ENCODE measurements around the gene GOSR1. TPM values are rescaled to one million over a fixed set of nuclear protein-coding genes. Genes with fewer than 3 reads are reported as not detected.
"Not testable (repeated sequence)": the region's sequence is repeated elsewhere in the genome, so short reads cannot be mapped to it uniquely, and the experiment has no call there.

GOSR1 gene
- total RNA-seq, 5 donors from 2014 or later (not counting 1 experiment from before 2014, with no cell fraction given), result 47.7 to 56.3 (median 49.6) TPM

DNA sequence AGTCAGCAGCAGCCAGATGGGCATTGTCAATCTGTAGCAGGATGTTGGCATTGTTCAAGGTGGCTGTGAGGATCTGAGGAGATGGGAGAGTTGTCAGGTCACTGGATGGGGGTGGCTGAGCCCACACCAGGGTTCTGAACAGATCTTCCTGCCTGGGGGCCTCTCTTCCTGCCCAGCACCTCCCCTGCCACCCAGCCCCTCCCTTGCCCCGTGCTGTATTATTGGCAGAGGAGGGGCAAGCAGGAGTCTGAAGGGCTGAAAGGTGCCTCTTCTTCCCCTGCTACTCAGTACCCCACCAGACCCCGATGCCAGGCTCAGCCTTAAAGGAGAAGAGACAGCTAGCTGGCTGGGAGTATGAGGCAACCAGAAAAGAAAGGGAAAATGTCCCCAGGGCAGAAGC lies 93.0 kb downstream of the GOSR1 start:
- H3K27me3 ChIP-seq (replicated peaks in 1 of 2; ENCODE audit: control insufficient read depth in 2 of 2, extremely low read depth in 1 of 2, insufficient read depth in 2 of 2, low read length in 1 of 2), result peaks cover 0 to 19% of the 10 kb centered on the region in 2 experiments
- H3K9me3 ChIP-seq, result no peaks in the 10 kb centered on the region
- no CpG with 5 or more reads among the region's 2 CpGs for WGBS (ENCODE audit: insufficient coverage)
- H3K4me1 ChIP-seq (ENCODE audit: control insufficient read depth in 1 of 2, extremely low read depth in 1 of 2, insufficient read depth in 2 of 2, low read length in 2 of 2), result no peaks in the 10 kb centered on the region
- Mint-ChIP-seq H3K9me3 (no peaks in the 10 kb centered on the region), H3K4me3 (no peak overlapping the region), H3K27me3 (peaks cover 5 to 15% of the 10 kb centered on the region in 2 donors), H3K36me3 (no peaks in the 10 kb centered on the region), H3K4me1 (no peaks in the 10 kb centered on the region), H3K27ac (no peak overlapping the region)
- no peak for ATAC-seq (replicated peaks in 1 of 4)
- H3K27ac ChIP-seq (ENCODE audit: low read length), result no peak overlapping the region
- H3K4me3 ChIP-seq (ENCODE audit: control insufficient read depth in 1 of 2, extremely low read depth in 1 of 2, low read length in 1 of 2), result no peak overlapping the region
- no peak for DNase-seq
- H3K36me3 ChIP-seq (ENCODE audit: control insufficient read depth in 2 of 2, extremely low read depth in 1 of 2, insufficient read depth in 1 of 2, low read length in 1 of 2), result no peaks in the 10 kb centered on the region
- POLR2A ChIA-PET, result no interaction called here
- CTCF ChIA-PET, result no interaction called here

DNA sequence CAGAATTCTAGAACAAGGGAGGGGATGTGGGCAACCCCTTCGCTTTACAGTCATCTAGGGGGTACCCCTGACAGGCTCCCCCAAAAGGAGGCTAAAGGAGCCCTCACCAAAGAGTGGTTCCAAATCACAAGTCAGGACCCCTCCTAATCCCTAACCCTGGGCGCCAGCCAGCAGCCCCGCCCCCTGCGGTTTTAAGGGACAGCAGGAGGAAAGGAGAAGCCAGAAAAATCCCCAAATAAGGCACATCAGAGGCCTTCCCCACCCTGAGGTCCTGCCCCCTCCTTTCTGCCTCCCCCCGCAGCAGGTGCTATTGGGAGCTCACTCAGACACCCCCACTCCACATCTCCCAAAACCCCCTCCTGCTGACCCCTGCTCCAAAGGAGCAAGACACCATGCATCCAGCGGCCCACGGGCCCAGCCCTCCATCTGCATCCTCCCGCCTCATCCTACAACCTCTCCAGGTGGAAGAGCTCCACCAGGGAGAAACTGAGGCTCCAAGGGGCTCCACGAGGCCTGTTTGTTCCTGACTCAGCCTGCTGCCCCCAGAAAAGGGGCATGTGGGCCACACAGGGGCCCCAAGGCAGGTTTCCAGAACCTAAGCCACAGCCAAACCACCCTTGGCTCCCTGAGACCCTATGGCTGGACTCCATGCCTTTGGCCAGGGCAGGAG lies 93.5 kb downstream of the GOSR1 start:
- Mint-ChIP-seq H3K4me1 (no peaks in the 10 kb centered on the region), H3K9me3 (no peaks in the 10 kb centered on the region), H3K36me3 (no peaks in the 10 kb centered on the region), H3K27ac (no peak overlapping the region), H3K27me3 (peaks cover 5 to 13% of the 10 kb centered on the region in 2 donors), H3K4me3 (no peak overlapping the region)
- Histone ChIP-seq H3K9me3 (no peaks in the 10 kb centered on the region), H3K4me3 (ENCODE audit: control insufficient read depth in 1 of 2, extremely low read depth in 1 of 2, low read length in 1 of 2) (no peak overlapping the region), H3K27me3 (replicated peaks in 1 of 2; ENCODE audit: control insufficient read depth in 2 of 2, extremely low read depth in 1 of 2, insufficient read depth in 2 of 2, low read length in 1 of 2) (peaks cover 0 to 17% of the 10 kb centered on the region in 2 experiments), H3K4me1 (ENCODE audit: control insufficient read depth in 1 of 2, extremely low read depth in 1 of 2, insufficient read depth in 2 of 2, low read length in 2 of 2) (no peaks in the 10 kb centered on the region), H3K36me3 (ENCODE audit: control insufficient read depth in 2 of 2, extremely low read depth in 1 of 2, insufficient read depth in 1 of 2, low read length in 1 of 2) (no peaks in the 10 kb centered on the region), H3K27ac (ENCODE audit: low read length) (no peak overlapping the region)
- ATAC-seq (replicated peaks in 1 of 4) (no peak), DNase-seq (no peak)
- POLR2A ChIA-PET, result no interaction called here
- 73% methylated on average over 5 of the region's 9 CpGs for WGBS (ENCODE audit: insufficient coverage)
- CTCF ChIA-PET, result no interaction called here

DNA sequence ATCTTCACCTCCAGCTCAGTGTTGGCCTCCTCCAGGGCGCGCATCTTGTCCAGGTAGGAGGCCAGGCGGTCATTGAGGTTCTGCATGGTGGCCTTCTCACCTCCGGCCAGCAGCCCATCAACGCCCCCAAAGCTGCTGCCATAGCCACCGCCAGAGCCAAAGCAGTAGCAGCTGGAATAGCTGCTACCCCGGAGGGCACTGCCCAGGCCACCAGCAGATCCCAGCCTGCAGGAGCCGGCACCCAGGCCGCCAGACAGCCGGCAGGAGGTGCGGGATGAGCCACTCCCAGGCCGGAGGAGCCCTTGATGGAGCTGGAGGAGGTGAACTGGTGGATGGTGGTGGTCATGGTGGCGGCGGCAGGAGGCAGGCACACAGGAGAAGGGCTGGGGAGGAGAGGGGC lies 94.2 kb downstream of the GOSR1 start:
- H3K9me3 Mint-ChIP-seq; H3K27ac Mint-ChIP-seq; H3K27ac ChIP-seq (ENCODE audit: low read length); H3K9me3 ChIP-seq; POLR2A ChIA-PET; H3K4me3 Mint-ChIP-seq; H3K36me3 Mint-ChIP-seq; H3K4me3 ChIP-seq (ENCODE audit: control insufficient read depth in 1 of 2, extremely low read depth in 1 of 2, low read length in 1 of 2); H3K4me1 Mint-ChIP-seq; H3K4me1 ChIP-seq (ENCODE audit: control insufficient read depth in 1 of 2, extremely low read depth in 1 of 2, insufficient read depth in 2 of 2, low read length in 2 of 2); CTCF ChIA-PET; ATAC-seq (replicated peaks in 1 of 4); DNase-seq; H3K36me3 ChIP-seq (ENCODE audit: control insufficient read depth in 2 of 2, extremely low read depth in 1 of 2, insufficient read depth in 1 of 2, low read length in 1 of 2); H3K27me3 Mint-ChIP-seq: not testable (repeated sequence)
- H3K27me3 ChIP-seq (replicated peaks in 1 of 2; ENCODE audit: control insufficient read depth in 2 of 2, extremely low read depth in 1 of 2, insufficient read depth in 2 of 2, low read length in 1 of 2), result peaks cover 0 to 15% of the 10 kb centered on the region in 2 experiments
- WGBS (ENCODE audit: insufficient coverage), result 83% methylated on average over 11 of the region's 14 CpGs

DNA sequence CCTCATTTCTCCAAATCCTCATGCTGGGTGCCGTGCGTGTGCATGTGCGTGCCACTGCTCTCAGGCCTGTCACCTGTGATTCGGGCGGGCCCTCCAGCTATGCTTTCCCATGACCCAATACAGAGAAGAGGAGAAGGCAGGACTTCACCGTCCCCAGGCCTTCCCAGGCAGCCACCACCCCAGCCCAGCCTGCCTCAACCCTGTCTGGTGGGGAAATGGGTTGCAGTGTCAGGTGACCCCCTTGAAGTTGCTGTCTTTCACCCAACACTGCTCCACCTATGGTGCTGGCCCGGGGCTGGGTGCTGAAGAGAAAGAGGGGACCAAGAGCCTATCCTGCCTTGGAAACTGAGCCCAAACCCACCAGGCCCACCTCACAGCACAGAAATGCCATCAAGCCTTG lies 94.7 kb downstream of the GOSR1 start:
- Histone ChIP-seq H3K36me3 (ENCODE audit: control insufficient read depth in 2 of 2, extremely low read depth in 1 of 2, insufficient read depth in 1 of 2, low read length in 1 of 2) (no peaks in the 10 kb centered on the region), H3K27ac (ENCODE audit: low read length) (no peak overlapping the region), H3K4me1 (ENCODE audit: control insufficient read depth in 1 of 2, extremely low read depth in 1 of 2, insufficient read depth in 2 of 2, low read length in 2 of 2) (no peaks in the 10 kb centered on the region), H3K9me3 (no peaks in the 10 kb centered on the region), H3K27me3 (replicated peaks in 1 of 2; ENCODE audit: control insufficient read depth in 2 of 2, extremely low read depth in 1 of 2, insufficient read depth in 2 of 2, low read length in 1 of 2) (peaks cover 0 to 15% of the 10 kb centered on the region in 2 experiments), H3K4me3 (ENCODE audit: control insufficient read depth in 1 of 2, extremely low read depth in 1 of 2, low read length in 1 of 2) (no peak overlapping the region)
- Mint-ChIP-seq H3K36me3 (no peaks in the 10 kb centered on the region), H3K27ac (no peak overlapping the region), H3K4me1 (no peaks in the 10 kb centered on the region), H3K9me3 (no peaks in the 10 kb centered on the region), H3K4me3 (no peak overlapping the region), H3K27me3 (peaks cover 0 to 7% of the 10 kb centered on the region in 2 donors)
- ATAC-seq (replicated peaks in 1 of 4) (no peak), DNase-seq (no peak)
- 89% methylated on average over 3 of the region's 7 CpGs for WGBS (ENCODE audit: insufficient coverage)
- ChIA-PET POLR2A (no interaction called here), CTCF (no interaction called here)

DNA sequence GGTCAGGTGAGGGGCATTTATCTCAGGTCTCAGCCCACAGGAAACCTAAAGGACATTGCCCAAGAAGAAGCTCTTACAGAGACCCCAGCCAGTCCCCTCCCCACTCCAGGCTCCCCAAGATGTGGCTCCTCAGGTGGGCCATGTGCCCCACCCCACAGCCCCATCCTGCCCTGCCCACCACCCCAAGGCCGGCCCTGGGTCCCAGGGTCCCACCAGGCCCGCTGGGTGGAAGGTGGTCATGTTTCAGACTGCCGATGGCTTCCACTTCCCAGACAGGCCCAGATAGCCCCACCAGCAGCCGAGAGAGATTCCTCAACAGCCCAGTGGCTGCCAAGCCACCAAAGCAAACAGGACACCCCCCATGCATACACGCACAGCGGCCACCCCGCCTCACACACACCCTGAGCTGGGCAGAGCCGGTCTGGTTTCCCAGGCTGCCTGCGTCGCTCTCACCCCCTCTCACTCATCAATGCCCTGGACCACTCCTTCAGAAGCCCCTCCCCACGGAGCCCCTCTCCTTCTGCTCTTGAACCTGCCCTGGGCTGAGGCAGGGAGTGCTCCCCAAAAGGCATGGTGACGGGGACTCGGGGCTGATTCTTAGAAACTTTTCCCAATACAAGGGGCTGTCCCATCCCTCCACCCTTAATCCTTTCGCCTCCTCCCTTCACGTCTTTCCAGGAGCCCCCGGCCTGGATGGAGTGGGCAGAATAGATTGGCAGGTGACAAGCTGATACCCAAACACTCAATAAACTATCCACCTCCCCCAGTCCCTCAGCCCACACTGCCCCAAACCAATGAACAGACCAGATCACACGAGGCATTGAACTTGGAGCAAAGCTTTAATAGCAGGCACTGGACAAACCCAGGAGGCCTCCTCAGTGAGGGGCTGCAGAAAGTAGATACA lies 95.7 kb downstream of the GOSR1 start:
- CTCF ChIA-PET; H3K36me3 ChIP-seq (ENCODE audit: control insufficient read depth in 2 of 2, extremely low read depth in 1 of 2, insufficient read depth in 1 of 2, low read length in 1 of 2); H3K9me3 Mint-ChIP-seq; H3K27ac Mint-ChIP-seq; H3K4me1 Mint-ChIP-seq; H3K9me3 ChIP-seq; H3K27me3 Mint-ChIP-seq; H3K36me3 Mint-ChIP-seq; H3K4me1 ChIP-seq (ENCODE audit: control insufficient read depth in 1 of 2, extremely low read depth in 1 of 2, insufficient read depth in 2 of 2, low read length in 2 of 2); DNase-seq; H3K27ac ChIP-seq (ENCODE audit: low read length); ATAC-seq (replicated peaks in 1 of 4); H3K4me3 ChIP-seq (ENCODE audit: control insufficient read depth in 1 of 2, extremely low read depth in 1 of 2, low read length in 1 of 2); POLR2A ChIA-PET; H3K4me3 Mint-ChIP-seq: not testable (repeated sequence)
- 89% methylated on average over 10 of the region's 17 CpGs for WGBS (ENCODE audit: insufficient coverage)
- peaks cover 0 to 15% of the 10 kb centered on the region in 2 experiments for H3K27me3 ChIP-seq (replicated peaks in 1 of 2; ENCODE audit: control insufficient read depth in 2 of 2, extremely low read depth in 1 of 2, insufficient read depth in 2 of 2, low read length in 1 of 2)

DNA sequence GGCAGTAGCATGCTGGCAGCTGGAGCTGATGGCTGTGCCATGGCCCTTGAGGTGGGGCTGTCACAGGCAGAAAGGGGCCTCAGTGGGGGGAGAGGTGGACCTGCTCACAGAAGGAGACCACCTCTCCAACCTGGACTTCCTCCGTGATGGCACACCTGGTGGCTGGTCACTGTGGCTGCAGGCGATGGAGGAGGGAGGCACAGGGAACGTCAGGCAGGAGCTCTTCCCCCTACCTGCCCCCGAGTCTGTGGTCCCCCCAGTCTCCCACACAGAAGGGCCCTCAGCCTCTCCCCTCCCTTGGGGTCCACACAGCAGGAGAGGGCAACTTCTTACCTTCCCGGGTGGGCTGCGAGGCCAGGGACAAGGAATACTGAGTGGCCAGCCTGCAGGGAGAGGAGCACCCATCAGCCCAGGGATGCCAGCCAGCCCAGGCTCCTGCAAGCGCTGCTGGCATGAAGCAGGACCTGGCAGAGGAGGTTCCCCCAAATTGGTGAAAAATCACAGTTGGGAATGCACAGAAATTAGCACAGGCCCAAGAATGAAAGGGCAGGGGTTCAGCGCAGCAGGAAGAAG lies 96.5 kb downstream of the GOSR1 start:
- no peak overlapping the region for H3K27ac ChIP-seq (ENCODE audit: low read length)
- Mint-ChIP-seq H3K4me1 (no peaks in the 10 kb centered on the region), H3K36me3 (no peaks in the 10 kb centered on the region), H3K4me3 (no peak overlapping the region), H3K27ac (no peak overlapping the region), H3K27me3 (peaks cover 0 to 7% of the 10 kb centered on the region in 2 donors), H3K9me3 (no peaks in the 10 kb centered on the region)
- CTCF ChIA-PET, result no interaction called here
- DNase-seq (no peak), ATAC-seq (replicated peaks in 1 of 4) (no peak)
- no peaks in the 10 kb centered on the region for H3K9me3 ChIP-seq
- POLR2A ChIA-PET, result no interaction called here
- WGBS (ENCODE audit: insufficient coverage), result 95% methylated on average over 3 of the region's 8 CpGs
- no peaks in the 10 kb centered on the region for H3K36me3 ChIP-seq (ENCODE audit: control insufficient read depth in 2 of 2, extremely low read depth in 1 of 2, insufficient read depth in 1 of 2, low read length in 1 of 2)
- H3K4me1 ChIP-seq (ENCODE audit: control insufficient read depth in 1 of 2, extremely low read depth in 1 of 2, insufficient read depth in 2 of 2, low read length in 2 of 2), result no peaks in the 10 kb centered on the region
- no peak overlapping the region for H3K4me3 ChIP-seq (ENCODE audit: control insufficient read depth in 1 of 2, extremely low read depth in 1 of 2, low read length in 1 of 2)
- peaks cover 0 to 12% of the 10 kb centered on the region in 2 experiments for H3K27me3 ChIP-seq (replicated peaks in 1 of 2; ENCODE audit: control insufficient read depth in 2 of 2, extremely low read depth in 1 of 2, insufficient read depth in 2 of 2, low read length in 1 of 2)
